ENCODE measurements around the gene SYNJ2. TPM values are rescaled to one million over a fixed set of nuclear protein-coding genes. Genes with fewer than 3 reads are reported as not detected.

The SYNJ2 gene
- total RNA-seq, 1 donor from 2014 or later, result 4.5 TPM

DNA sequence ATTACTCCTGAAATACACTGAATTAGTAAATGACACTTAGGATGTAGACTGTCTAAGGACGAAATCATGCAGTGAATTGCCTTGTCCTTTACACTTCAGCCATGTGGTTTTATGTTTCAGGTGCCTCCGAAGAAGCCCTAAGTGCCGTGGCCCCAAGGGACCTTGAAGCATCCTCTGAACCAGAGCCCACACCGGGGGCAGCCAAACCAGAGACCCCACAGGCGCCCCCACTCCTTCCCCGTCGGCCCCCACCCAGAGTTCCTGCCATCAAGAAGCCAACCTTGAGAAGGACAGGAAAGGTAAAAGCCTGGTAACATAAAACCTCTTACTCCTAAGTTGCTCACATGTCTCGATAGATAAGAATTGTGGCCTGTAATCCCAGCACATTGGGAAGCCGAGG, 111.1 kb downstream of the SYNJ2 start:
- H3K27ac ChIP-seq, result no peak overlapping the region
- TF ChIP-seq, protein P1, sequence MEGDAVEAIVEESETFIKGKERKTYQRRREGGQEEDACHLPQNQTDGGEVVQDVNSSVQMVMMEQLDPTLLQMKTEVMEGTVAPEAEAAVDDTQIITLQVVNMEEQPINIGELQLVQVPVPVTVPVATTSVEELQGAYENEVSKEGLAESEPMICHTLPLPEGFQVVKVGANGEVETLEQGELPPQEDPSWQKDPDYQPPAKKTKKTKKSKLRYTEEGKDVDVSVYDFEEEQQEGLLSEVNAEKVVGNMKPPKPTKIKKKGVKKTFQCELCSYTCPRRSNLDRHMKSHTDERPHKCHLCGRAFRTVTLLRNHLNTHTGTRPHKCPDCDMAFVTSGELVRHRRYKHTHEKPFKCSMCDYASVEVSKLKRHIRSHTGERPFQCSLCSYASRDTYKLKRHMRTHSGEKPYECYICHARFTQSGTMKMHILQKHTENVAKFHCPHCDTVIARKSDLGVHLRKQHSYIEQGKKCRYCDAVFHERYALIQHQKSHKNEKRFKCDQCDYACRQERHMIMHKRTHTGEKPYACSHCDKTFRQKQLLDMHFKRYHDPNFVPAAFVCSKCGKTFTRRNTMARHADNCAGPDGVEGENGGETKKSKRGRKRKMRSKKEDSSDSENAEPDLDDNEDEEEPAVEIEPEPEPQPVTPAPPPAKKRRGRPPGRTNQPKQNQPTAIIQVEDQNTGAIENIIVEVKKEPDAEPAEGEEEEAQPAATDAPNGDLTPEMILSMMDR (IDR thresholded peaks at IDR 0.05), result no peak
- intact Hi-C loops (cut with DNase I), result no loop called here
- H3K9me3 ChIP-seq, result no peaks in the 10 kb centered on the region
- no peaks in the 10 kb centered on the region for H3K4me1 ChIP-seq
- ATAC-seq (no peak), DNase-seq (no peak)
- H3K4me3 ChIP-seq, result no peak overlapping the region
- H3K36me3 ChIP-seq, result peaks cover 20% of the 10 kb centered on the region
- no peaks in the 10 kb centered on the region for H3K27me3 ChIP-seq (ENCODE audit: low read depth)

DNA sequence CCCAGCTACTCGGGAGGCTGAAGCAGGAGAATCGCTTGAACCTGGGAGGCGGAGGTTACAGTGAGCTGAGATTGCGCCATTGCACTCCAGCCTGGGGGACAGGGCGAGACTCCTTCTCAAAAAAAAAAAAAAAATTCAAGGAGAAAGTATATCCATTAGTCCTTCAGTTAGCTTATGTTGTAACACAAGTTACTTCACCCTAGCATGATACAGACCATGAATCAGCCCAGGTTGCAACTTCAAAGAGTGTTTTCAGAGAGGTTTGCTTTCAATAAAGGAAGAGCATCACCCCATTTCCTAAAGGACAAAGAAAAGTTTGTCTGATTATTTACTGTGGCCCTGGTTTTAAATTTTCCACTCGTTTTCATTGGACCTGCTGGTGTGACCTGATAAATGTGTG, 113.4 kb downstream of the SYNJ2 start:
- TF ChIP-seq, protein P1 (IDR thresholded peaks at IDR 0.05), result no peak
- ATAC-seq (no peak), DNase-seq (no peak)
- no peaks in the 10 kb centered on the region for H3K9me3 ChIP-seq
- no peak overlapping the region for H3K4me3 ChIP-seq
- H3K27me3 ChIP-seq (ENCODE audit: low read depth), result no peaks in the 10 kb centered on the region
- H3K36me3 ChIP-seq, result peaks cover 13% of the 10 kb centered on the region
- no peaks in the 10 kb centered on the region for H3K4me1 ChIP-seq
- intact Hi-C loops (cut with DNase I), result no loop called here
- no peak overlapping the region for H3K27ac ChIP-seq

DNA sequence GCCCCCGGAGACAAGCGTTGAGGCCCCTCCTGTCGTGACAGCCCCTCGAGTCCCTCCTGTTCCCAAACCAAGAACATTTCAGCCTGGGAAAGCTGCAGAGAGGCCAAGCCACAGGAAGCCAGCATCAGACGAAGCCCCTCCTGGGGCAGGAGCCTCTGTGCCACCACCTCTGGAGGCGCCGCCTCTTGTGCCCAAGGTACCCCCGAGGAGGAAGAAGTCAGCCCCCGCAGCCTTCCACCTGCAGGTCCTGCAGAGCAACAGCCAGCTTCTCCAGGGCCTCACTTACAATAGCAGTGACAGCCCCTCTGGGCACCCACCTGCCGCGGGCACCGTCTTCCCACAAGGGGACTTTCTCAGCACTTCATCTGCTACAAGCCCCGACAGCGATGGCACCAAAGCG, 114.0 kb downstream of the SYNJ2 start:
- intact Hi-C loops (cut with DNase I), result no loop called here
- Histone ChIP-seq H3K4me1 (no peaks in the 10 kb centered on the region), H3K4me3 (no peak overlapping the region), H3K9me3 (no peaks in the 10 kb centered on the region), H3K27ac (no peak overlapping the region), H3K36me3 (peaks cover 13% of the 10 kb centered on the region), H3K27me3 (ENCODE audit: low read depth) (no peaks in the 10 kb centered on the region)
- TF ChIP-seq, protein P1 (IDR thresholded peaks at IDR 0.05), result no peak
- DNase-seq, result no peak
- ATAC-seq, result no peak

DNA sequence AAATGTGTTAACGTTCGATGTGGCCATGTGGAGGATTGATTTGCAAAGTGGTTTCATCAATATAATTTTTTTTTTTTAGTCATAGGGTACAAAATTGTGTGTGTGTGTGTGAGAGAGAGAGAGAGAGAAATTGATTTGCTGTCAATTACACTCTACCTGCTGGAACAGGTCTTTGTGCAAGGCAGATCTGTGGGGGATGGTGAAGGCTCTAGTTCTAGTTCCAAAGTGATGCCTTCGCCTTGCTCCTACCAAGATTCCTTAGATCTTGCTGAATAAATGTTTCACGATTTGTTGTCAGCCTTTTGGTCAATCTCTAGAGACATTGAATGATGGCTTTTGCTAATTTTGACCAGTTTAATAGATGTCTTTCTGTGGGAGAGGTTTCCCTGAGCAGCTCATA, 121.6 kb downstream of the SYNJ2 start:
- TF ChIP-seq, protein P1 (IDR thresholded peaks at IDR 0.05), result no peak
- Histone ChIP-seq H3K9me3 (no peaks in the 10 kb centered on the region), H3K27me3 (ENCODE audit: low read depth) (no peaks in the 10 kb centered on the region), H3K36me3 (no peaks in the 10 kb centered on the region), H3K4me3 (no peak overlapping the region), H3K4me1 (no peaks in the 10 kb centered on the region), H3K27ac (no peak overlapping the region)
- intact Hi-C loops (cut with DNase I), result no loop called here
- no peak for ATAC-seq
- no peak for DNase-seq

DNA sequence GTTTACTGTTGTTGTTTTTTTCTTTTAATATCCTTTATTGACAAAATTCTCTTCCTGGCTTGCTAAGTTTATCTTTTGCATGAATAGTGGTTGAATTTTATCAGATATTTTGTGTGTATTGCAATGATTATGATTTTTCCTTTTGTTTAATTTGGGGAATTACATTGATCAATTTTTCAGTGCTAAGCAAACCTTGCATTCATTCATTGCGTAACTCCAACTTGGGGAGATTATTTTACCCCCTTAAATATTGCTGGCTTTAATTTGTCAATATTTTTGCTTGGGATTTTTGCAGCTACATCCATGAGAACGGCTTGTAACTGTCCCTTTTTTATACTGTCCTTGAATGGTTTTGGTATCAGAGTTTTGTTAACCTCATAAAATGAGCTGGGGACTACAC, 123.0 kb downstream of the SYNJ2 start:
- Histone ChIP-seq H3K9me3 (no peaks in the 10 kb centered on the region), H3K27ac (no peak overlapping the region), H3K27me3 (ENCODE audit: low read depth) (no peaks in the 10 kb centered on the region), H3K4me3 (no peak overlapping the region), H3K4me1 (no peaks in the 10 kb centered on the region), H3K36me3 (peaks cover 11% of the 10 kb centered on the region)
- intact Hi-C loops (cut with DNase I), result no loop called here
- TF ChIP-seq, protein P1 (IDR thresholded peaks at IDR 0.05), result no peak
- ATAC-seq (no peak), DNase-seq (no peak)

DNA sequence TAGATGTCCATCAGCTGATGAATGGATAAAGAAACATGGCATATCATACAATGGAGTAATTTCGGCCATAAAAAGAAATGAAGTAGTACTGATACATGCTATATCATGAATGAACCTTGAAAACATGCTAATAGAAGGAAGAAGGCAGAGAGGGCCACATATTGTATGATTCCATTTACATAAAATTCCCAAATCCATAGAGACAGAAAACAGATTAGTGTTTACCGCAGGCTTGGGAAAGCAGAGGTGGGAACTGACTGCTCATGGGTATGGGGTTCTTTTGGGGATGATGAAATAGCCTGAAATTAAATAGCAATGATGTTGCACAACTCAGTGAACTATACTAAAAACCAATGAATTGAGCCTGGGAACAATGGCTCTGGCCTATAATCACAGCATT, 128.1 kb downstream of the SYNJ2 start:
- Histone ChIP-seq H3K4me1 (no peaks in the 10 kb centered on the region), H3K9me3 (no peaks in the 10 kb centered on the region), H3K4me3 (no peak overlapping the region), H3K27ac (no peak overlapping the region), H3K36me3 (peaks cover 59% of the 10 kb centered on the region), H3K27me3 (ENCODE audit: low read depth) (no peaks in the 10 kb centered on the region)
- TF ChIP-seq, protein P1 (IDR thresholded peaks at IDR 0.05), result no peak
- DNase-seq (no peak), ATAC-seq (no peak)
- intact Hi-C loops (cut with DNase I), result no loop called here
